ENCODE data around the gene TUBGCP3. TPM values are rescaled to one million over a fixed set of nuclear protein-coding genes. Genes with fewer than 3 reads are reported as not detected.
"Not testable (repeated sequence)": the region's sequence is repeated elsewhere in the genome, so short reads cannot be mapped to it uniquely, and the experiment has no call there.

TUBGCP3 gene
- total RNA-seq, 2 donors from 2014 or later = 9.8 to 14.7 TPM

DNA sequence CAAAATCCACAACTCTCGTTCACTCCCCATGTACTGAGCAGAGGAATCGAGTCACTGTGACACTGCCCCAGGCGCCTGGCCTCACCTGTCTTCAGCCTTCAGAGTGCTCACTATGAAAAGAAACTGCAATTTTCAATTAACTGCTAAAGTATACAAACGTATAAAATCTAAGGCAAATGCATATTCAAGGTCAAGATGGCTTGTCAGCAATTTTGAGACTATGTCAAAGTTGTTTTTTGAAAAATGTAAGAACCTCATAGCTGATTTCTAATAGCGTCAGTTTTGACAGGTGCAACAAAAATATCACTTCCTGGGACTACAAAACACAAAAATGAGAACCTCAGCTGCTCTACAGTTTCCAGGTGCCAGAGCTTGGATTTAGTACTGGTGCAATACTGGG lies 31.4 kb downstream of the TUBGCP3 start:
- H3K27ac ChIP-seq = no peak overlapping the region
- H3K27me3 ChIP-seq = no peaks in the 10 kb centered on the region
- TF ChIP-seq, protein P1, sequence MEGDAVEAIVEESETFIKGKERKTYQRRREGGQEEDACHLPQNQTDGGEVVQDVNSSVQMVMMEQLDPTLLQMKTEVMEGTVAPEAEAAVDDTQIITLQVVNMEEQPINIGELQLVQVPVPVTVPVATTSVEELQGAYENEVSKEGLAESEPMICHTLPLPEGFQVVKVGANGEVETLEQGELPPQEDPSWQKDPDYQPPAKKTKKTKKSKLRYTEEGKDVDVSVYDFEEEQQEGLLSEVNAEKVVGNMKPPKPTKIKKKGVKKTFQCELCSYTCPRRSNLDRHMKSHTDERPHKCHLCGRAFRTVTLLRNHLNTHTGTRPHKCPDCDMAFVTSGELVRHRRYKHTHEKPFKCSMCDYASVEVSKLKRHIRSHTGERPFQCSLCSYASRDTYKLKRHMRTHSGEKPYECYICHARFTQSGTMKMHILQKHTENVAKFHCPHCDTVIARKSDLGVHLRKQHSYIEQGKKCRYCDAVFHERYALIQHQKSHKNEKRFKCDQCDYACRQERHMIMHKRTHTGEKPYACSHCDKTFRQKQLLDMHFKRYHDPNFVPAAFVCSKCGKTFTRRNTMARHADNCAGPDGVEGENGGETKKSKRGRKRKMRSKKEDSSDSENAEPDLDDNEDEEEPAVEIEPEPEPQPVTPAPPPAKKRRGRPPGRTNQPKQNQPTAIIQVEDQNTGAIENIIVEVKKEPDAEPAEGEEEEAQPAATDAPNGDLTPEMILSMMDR (IDR thresholded peaks at IDR 0.05) = no peak
- H3K4me3 ChIP-seq = no peak overlapping the region
- H3K9me3 ChIP-seq = no peaks in the 10 kb centered on the region
- peaks cover 0 to 7% of the 10 kb centered on the region in 2 donors for H3K4me1 ChIP-seq
- DNase-seq (ENCODE audit: low spot score) = no peak
- H3K36me3 ChIP-seq = peaks cover 54% of the 10 kb centered on the region

DNA sequence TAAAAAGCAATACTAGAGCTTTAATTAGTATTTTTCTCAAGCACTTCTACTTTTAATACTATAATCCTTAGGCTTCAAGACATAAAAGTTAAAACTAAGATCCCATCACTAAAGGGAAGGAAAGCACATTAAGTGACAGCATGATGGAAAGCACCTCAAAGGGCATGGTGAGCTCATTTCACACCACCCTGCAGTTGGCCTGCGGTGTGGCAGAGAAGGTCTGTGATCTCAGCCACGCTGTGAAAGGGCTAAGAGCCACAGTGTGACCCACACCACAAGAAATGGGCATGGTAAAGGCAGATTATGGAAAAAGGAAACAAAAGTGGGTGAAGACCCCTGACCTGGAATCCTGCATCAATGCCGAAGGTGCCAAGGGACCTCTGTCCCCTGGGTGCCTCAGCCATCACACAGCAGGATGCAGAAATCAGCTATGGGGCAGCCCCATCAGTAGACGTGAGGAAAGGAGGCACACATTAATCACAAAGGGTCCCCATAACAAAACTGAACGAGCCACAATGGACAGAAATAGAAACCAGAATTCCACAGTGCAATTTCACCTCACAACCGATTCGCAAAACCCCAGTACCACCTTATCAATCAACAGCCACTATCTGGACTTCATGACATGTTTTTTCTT lies 33.6 kb downstream of the TUBGCP3 start:
- TF ChIP-seq, protein P1 (IDR thresholded peaks at IDR 0.05) = no peak

GRCh38 chr13:112548975-112549374 lies 39.0 kb downstream of the TUBGCP3 start:
- not testable (repeated sequence) for H3K27ac ChIP-seq, H3K4me3 ChIP-seq

More for the DNA sequence above, 33.6 kb downstream of the TUBGCP3 start:
- H3K4me1 ChIP-seq = no peaks in the 10 kb centered on the region
- no peaks in the 10 kb centered on the region for H3K27me3 ChIP-seq
- peaks cover 76% of the 10 kb centered on the region for H3K36me3 ChIP-seq
- no peak overlapping the region for H3K4me3 ChIP-seq
- no peak for DNase-seq (ENCODE audit: low spot score)
- H3K9me3 ChIP-seq = no peaks in the 10 kb centered on the region
- no peak overlapping the region for H3K27ac ChIP-seq

GRCh38 chr13:112545856-112546255 lies 42.1 kb downstream of the TUBGCP3 start:
- Histone ChIP-seq H3K9me3 (no peaks in the 10 kb centered on the region), H3K27me3 (no peaks in the 10 kb centered on the region), H3K4me3 (no peak overlapping the region), H3K27ac (no peak overlapping the region), H3K4me1 (no peaks in the 10 kb centered on the region), H3K36me3 (peaks cover 56% of the 10 kb centered on the region)
- TF ChIP-seq, protein P1 (IDR thresholded peaks at IDR 0.05) = no peak
- DNase-seq (ENCODE audit: low spot score) = no peak

More at GRCh38 chr13:112548975-112549374, 39.0 kb downstream of the TUBGCP3 start:
- not testable (repeated sequence) for H3K27me3 ChIP-seq; DNase-seq (ENCODE audit: low spot score); H3K4me1 ChIP-seq; H3K9me3 ChIP-seq
- H3K36me3 ChIP-seq = peaks cover 84% of the 10 kb centered on the region

GRCh38 chr13:112532837-112533745 lies 54.9 kb downstream of the TUBGCP3 start:
- Histone ChIP-seq H3K4me3 (no peak overlapping the region), H3K9me3 (no peaks in the 10 kb centered on the region), H3K4me1 (no peaks in the 10 kb centered on the region), H3K36me3 (no peaks in the 10 kb centered on the region), H3K27me3 (no peaks in the 10 kb centered on the region), H3K27ac (no peak overlapping the region)
- TF ChIP-seq, protein P1 (IDR thresholded peaks at IDR 0.05) = no peak
- no peak for DNase-seq (ENCODE audit: low spot score)

DNA sequence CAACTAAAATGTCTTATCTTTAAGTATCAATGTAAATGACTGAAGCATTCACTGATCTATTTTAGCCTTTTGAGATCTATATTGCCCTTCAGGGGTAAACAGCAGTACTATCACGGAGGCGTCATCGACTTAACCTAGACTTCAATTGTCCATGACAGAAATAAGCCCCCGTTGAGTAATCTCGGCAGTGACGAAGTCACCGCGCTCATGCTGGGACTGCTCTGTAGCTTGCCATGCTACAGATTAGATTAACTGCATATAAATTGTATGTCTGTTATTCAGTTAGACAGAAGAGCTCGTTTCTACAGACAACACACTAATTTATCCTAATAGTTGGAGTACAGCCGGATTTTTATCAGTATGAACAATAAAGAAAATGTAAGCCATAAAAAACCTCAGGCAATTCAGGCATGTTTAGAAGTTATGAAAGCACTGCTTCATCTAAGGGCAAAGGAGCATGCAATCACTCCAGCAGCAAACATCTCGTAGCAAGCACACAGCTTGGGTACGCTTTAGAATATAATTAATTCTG lies 56.6 kb downstream of the TUBGCP3 start:
- DNase-seq (ENCODE audit: low spot score) = no peak
- Histone ChIP-seq H3K27me3 (no peaks in the 10 kb centered on the region), H3K4me1 (no peaks in the 10 kb centered on the region), H3K36me3 (peaks cover 8% of the 10 kb centered on the region), H3K9me3 (no peaks in the 10 kb centered on the region), H3K4me3 (no peak overlapping the region), H3K27ac (no peak overlapping the region)
- TF ChIP-seq, protein P1 (IDR thresholded peaks at IDR 0.05) = no peak

All from right atrium auricular region (tissue), 2 donors.